HG02588 (cell line): ENCODE results near the gene UPF3A.
"Not testable (repeated sequence)": the region's sequence is repeated elsewhere in the genome, so short reads cannot be mapped to it uniquely, and the experiment has no call there.

Experiments used
- ATAC-seq: cut with Tn5 transposase; IDR thresholded peaks from one replicate; pipeline ENCODE4 v1.9.1; 2021; ENCODE audit warnings: mild to moderate bottlenecking, moderate library complexity; ENCODE audit not compliant: unreplicated experiment

UPF3A gene

DNA sequence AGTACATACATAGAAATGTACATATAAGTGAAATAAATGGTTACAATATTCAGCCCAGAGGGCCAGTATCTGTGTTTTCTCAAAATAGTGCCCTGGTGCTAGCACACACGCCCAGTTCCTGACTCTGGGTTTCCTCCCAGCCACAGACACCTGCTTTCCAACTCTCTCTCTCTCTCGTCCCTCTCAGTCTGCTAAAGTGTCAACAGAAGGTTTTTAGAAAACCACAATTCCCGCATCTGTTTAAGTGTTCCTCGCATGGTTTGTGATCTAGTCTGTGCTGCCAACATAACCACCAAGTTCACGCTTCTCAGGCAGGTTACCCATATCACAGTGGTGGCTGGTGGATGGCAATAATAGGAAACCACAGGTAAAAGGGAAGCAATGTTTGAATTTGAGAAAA, 17.8 kb upstream of the UPF3A start:
- no peak for ATAC-seq

DNA sequence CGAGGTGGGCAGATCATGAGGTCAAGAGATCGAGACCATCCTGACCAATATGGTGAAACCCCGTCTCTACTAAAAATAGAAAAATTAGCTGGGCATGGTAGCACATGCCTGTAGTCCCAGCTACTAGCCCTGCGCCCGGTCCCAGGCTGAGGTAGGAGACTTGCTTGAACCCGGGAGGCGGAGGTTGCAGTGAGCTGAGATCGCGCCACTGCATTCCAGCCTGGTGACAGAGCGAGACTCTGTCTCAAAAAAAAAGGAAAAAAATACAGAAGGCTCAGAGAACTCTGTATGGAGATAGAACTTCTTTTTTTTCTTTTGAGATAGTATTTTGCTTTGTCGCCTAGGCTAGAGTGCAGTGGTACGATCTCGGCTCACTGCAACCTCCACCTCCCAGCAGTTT, 17.1 kb upstream of the UPF3A start:
- not testable (repeated sequence) for ATAC-seq

DNA sequence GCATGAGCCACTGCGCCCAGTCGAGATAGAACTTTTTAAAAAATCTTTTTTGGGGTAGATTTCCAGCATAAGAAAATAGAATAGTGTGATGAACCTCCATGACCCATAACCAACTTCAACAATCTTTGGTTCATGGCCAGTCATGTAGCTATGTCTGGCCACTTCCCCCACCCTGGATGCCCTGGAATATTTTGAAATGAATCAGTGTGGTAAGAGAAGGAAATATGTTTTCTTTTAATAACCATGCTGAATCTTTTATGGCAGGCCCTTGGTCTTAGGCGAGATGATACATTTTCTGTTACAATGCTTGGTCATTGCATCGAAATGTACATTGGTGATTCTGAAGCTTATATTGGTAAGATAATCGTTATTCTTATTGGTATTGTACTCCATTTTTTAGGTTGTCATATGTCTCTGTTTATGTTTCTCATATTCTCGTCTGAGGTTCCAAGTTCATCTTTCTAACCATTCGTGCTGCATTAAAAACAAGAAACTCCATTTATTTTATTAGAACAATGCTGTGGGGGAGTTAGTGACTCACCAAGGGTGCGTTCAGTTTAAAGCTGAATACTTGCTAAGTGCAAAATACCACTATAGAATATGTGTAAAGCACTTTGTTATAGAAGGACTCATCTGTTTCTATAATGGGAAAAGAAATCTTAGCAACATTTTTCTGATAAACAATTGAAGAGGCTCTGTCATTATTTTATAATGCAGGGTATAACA, 16.4 kb upstream of the UPF3A start:
- no peak for ATAC-seq

DNA sequence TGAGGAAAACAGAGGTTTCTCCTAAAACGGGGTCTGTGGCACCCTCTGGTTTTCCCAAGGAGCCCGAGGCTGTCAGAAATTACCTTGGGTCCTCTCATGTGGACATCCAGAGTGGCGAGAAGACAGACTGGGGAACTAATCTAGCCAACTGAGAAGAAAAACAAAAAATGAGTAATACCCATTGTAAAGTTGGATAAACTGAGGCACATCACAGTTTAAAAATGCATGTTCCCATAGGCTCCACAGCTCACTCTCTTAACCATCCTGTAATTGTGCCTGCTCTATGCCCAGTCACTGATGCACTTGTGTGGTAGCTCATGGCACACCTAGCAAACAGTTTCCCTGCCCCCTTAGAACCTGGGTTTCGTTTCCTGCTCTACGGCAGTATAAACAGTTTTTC, 15.2 kb upstream of the UPF3A start:
- ATAC-seq, result no peak

DNA sequence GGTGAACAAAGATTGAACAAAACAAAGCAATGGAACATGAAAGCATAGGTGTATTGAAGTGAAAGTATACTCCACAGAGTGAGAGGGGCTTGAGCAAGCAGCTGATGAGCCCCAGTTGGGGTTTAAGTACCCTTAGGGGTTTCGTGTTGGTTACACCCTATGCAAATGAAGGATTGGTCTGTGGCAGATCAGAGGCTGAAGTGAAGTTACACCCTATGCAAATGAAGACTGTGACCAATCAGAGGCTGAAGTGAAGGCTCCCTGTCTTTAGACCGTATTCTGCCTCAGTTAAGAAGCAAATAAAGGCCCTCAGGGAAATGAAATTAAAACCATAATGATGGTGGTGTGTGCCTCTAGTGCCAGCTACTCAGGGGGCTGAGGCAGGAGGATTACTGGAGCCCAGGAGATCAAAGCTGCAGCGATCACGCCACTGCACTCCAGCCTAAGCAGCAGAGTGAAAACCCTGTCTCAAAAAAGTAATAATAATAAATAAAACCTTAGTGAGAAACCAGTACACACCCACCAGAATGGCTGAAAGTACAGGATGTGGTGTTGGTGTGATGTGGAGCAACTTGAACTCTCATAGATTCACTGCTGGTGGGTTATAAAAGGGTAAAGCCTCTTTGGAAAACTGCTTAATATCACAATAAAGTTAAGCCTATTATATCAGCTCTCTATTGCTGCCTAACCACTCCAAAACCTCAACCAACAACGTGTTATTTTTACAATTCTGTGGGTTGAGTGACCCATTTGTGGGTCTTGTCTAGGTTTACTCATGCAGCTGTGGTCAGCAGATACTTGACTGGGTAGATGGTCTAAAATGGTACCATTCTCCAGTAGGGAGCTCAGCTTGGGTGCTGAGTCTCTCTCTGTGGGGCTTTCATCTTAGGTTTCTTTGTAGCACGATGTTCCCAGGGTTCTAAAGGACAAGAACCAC, 12.8 kb upstream of the UPF3A start:
- ATAC-seq, result no peak

DNA sequence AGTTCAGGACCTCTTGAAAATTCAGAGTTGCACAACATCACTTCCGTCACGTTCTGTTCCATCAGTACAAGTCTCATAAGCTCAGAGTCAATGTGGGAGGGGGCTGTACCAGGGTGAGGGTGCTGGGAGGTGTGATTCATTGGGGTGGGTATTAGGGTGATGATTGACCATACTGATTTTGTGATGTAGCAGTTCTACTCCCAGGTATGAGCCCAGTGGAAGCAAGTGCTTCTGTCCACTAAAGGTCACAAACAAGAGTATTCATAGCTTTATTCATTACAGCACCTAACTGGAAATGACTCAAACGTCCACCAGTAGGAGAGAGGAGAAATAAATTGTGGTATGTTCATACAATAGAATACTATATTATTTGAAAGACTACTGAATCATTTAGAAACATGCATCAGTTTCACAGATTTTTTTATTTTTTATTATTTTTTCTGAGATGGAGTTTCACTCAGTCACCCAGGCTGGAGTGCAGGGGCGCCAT, 12.1 kb upstream of the UPF3A start:
- ATAC-seq, result no peak

DNA sequence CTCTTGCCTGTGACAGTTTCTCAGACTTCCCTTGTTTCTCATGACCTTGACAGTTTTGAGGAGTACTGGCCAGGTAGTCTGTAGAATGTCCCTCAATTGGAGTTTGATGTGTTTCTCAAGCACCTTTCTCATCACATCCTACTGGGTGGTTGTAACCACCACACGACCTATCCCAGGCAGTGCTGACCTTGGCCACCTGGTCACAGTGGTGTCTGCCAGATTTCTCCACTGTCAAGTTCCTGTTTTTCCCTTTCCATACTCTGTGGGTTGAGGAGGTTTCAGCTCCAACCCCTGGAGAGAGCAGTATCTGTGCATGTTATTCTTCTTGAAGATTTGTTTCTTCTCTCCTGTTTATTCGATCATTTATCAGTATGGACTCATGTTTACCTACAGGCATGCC, 8.4 kb upstream of the UPF3A start:
- no peak for ATAC-seq

DNA sequence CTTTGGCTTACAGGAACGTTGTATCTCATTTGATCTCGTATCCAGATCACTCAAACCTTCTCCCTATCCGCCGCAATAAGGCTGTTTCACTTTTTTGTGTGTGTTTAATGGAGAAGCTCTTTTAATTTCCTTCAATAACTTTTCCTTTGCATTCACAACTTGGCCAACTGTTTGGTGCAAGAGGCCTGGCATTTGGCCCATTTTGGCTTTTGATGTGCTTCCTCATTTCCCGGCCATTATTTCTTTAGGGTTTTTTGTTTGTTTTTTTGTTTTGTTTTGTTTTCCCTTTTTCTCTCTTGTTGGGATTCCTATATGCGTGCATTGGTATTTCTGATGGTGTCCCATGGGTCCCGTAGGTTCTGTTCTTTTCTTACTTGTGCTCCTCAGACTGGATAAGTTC, 6.1 kb upstream of the UPF3A start:
- ATAC-seq, result no peak

DNA sequence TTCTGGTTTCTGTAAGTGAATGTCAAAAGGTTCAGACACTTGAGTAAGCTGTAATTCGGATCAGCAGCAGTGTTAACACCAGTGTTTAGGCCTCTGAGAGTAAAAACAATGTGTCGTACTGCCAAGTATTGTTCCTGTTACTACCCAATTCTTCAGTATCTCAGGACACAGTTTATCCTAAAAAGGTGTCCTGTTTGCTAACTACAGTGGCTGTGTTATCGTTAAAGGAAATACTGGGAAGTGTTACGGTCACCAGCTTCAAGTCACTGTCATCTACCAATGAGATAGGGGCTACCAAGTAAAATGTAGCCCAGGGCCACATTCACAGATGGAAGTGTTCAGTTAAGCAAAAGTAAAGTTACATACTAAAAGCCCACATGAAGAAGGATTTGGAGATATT, 2.3 kb upstream of the UPF3A start:
- ATAC-seq, result no peak

DNA sequence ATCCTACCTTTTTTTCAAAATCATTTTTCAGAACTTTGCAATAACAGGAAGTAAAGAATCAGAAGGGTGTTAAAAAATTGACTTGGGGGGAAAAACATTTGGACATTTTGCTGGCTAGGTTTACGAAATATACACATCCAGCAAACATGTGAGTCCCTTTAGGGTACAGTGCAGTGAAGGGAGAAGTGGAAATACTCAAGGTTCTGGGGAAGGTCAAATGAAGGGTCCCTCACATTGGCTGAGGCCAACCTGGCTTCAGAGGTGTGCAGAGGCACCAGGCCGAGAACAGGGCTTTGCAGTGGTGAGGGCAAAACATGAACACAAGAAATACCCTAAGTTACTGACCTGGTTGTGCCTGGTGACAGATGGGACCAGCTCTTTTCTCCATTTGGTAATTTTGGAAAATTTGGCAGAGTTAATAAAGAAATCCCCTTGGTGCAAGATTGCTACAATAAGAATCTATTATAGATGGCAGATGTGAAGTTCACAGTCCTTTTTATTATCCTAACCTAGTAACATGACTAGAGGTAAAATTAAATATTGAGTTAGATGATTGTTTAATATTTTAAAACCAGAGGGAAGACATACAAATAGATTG, 1.5 kb upstream of the UPF3A start:
- no peak for ATAC-seq

DNA sequence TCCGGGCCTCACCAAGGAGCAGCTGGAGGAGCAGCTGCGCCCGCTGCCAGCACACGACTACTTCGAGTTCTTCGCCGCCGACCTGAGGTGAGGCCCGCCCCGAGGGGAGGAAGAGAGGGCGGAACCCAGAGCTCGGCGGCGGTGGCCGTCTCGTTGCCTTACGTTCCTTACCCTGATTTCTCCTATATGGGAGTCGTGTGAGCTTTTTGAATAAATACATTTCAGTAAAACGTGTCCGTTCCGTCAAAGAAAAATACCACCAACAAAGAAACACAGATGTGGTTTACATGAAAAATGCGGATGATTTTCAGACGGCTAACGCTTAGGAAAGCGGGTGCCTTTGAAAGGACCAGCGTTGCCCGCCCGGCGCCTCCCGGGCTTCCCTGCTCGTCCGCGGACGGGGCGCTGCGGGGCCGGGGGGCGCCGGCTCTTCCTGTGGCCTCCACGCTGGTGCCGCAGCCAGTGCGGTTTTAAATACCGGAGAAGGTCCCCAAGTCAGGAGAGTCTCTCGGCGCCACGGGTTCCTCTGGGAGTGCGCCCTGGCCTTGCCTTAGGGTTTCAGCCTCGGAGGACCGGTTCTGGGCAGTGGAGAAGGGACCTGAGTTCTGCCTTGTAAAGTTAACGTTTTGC, 755 bp downstream of the UPF3A start:
- ATAC-seq, result peak; percentile 48

DNA sequence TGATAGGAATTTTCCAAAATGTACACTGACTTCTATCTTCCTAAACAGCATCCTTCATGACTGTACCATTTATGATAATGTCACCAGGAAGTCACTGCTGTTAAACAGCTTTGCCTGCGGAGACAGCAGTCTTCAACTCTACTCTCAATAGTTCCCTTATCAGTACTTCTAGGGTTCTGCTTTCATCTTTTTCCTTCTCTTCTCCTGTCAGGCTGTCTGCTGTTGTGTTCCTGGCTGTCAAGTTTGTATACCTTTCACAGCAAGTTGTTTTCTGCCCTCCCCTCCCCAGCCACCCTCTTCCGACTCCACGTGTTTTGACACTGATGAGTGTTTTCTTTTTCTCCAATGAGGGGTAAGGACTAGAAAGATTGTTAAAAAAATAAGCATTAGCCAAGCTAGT, 2.2 kb downstream of the UPF3A start:
- no peak for ATAC-seq

DNA sequence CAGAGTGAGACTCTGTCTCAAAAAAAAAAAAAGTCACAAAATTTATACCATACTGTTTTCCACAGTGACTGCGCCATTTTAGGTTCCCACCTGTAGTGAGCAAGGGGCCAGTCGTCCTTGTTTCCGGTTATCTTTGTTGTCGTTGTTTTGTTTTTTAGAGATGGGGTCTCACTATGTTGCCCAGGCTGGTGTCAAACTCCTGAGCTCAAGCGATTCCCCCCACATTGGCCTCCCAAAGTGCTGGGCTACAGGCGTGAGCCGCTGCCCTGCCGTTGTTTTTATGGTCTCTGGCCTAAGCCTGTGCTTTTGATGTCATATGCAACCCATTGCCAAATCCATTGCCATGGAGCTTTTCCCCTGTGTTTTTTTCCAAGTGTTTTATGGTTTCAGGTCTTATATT, 3.3 kb downstream of the UPF3A start:
- ATAC-seq, result no peak

DNA sequence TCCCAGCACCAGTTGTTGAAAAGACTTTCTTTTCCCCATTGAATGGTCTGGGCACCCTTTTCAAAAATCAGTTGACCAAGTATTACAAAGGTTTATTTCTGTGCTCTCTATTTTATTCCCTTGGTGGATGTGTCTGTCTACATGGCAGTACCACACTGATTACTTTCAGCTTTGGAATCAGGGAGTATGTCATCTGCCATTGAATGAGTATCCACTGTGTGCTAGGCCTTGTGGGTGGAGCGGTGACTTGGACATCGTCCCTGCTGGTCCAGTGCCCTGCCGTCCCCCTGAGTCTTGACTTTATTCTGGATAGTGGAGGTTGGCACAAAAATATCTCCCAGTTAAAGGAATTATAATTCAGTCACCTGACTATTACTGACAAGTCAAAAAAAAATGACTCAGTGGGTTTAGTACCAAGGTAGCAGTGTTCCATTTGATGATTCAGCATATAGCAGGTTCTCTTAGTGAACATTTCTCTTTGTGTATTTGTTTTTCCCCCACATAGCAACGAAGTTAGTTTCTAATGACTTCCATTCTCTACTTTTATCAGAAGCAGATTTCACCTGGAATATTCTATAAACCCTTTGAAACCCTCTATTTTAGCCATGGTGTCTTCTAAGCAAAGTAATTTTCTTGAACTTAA, 3.9 kb downstream of the UPF3A start:
- ATAC-seq, result no peak

DNA sequence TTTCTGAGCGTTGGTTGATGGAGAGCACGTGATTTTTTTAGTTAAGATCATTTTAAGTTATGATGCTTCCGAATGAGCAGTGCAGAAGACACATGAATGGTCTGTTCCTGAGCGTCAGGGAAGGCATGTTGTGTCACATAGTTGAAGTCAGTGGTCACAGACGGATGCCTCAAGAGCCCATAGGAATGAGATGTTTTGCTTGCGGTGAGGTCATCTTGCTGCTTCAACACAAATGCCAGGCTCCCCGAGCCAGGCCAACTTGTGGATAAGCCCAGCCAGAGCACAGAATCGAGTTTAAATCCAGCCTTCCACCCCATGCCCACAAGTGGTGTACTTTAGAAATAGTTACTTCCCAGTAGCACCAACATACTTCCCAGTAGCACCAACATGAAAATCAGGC, 5.4 kb downstream of the UPF3A start:
- no peak for ATAC-seq

DNA sequence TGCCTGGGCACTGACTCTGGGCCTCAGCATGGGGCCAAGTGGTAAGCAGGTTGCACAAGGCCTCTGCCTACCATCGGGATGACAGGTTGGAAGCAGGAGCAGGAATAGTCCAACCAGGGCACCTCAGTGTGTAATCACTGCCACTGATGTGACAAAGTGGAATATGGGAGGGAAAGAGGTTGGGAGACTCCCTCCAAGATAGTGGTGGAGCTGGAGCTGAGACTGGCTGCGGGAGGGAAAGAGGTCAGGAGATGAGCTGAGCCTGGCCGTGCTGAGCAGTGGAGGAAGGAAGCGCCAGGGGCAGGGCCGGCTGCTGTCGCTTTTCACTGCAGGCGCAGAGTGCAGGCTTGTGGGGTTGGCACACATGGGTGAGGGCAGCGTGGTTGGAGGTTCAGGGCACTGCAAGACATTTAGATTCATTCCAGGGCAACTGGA, 6.8 kb downstream of the UPF3A start:
- ATAC-seq, result no peak

DNA sequence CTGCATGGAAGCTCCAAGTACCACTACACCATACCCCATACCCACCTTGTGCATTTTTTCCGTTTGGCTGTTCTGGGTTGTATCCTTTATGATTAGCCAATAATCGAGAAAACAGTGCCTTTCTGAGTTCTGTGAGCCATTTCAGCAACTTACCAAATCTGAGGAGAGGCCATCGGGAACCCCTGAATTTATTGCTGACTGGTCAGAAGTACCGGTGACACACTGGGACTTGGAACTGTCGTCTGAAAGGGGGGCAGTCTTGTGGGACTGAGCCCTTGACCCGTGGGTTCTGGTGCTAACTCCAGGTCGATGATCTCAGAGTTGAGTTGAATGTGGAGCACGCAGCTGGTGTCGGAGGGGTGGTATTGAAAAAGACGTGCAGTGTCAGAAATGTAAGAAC, 15.0 kb downstream of the UPF3A start:
- no peak for ATAC-seq

DNA sequence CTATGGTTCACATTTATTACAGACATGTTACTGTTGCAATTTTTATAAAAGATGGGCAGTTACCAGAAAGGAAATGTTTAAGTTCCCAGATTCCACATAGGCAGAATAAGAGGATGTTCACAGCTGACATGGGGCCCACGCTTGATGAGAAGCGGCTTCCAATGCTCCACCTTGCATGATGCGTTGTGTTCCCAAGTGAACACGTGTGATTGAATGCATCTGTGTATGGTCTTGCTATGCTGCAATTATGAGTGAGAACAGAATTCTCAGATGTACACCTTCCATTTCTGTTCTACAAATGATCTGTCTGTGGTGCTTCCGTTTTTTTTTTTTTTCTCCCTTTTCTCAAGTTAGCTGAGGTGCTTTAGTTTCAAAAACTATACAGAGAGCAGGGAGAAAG, 15.5 kb downstream of the UPF3A start:
- no peak for ATAC-seq

DNA sequence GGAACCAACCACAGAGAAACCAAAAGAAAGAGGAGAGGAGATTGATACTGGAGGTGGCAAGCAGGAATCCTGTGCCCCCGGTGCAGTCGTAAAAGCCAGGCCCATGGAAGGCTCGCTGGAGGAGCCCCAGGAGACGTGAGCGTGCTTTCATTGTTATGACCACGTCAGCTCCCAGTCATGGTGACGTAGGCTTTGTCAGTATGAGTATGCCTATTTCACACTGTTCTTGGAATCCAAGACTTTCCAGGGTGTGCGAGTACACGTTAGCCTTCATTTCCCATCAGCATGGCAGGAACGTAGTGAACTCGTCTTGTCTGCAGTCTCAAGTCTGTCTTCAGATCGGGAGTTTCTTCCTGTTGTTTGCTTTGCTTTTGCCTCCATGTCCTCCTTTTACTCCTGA, 17.5 kb downstream of the UPF3A start:
- no peak for ATAC-seq

DNA sequence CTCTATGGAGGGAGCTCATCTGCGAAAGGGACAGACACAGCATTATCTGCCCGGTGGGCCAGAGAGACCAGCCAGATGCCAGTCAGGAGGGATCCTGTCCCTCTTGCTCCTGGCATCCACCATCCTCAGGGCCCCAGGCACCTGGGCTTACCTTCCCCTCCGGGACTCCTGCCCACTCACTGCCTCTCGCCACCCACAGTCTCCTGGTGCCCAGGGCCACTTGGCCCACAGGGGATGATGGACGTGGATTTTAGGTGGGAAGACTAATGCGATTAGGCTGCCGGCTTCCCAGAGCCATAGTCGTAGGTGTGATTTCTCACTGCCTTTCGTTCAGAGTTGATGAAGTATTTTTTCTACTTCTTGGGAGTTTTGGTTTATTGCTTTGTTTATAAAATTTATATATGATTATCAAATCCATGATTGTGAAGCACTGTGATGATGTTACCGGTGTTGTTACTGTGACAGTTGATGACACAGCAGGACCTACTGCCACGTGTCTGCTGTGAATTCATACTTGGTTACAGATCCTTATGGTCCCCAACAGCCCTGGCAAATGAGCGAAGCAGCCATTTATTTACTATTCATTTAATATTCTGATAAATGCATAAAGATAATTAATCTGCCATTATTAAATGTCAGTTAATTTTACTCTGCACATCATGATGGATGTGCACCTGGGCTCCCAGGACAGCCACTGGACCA, 18.4 kb downstream of the UPF3A start:
- no peak for ATAC-seq
